ENCODE data around the gene MIX23.

Gene MIX23

DNA sequence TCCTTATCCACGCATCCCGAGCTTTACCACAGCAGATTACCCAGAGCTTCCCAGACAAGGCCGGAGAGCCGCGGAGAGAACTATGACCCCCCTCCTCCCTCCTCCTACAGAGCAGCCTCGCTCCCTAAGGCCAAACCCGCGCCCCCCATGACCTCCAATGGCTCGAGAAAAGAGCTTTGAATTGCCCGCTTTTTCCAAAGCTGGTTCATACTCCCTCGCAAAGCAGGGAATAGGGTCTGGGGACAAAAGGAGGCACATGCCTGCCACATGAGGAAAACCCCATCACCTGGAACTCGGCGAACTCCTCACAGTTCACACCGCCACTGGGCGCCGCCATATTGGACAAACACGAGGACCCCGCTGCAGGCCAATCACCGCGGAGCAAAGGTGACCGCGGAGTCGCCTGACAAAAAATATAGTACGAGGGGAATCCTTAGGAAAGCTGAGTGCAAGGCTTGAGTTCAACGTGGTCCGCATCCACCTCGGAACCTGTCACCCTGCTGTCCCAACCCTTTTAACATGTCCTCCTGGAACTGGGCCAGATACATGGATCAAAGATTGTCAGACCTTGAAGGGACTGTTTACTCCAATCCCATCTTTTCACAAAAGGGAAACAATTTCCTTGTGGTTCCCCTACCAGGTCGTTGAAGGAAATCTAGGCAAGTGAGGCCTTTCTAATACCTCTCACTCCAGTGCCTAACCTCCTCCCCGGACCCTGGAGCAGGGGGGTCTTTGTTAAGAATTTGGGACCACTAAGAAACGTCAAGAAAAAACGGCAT is at the start of gene MIX23:
Gene MIX23 (minus strand): TSS at position 344 of the 779 bp plus-strand sequence. CDS start 7 bp downstream, at position 337.
- peak within 1 kb of the TSS; percentile 91 for H3K27ac ChIP-seq (ENCODE audit: low read depth, low read length)
- H3K9me3 ChIP-seq (ENCODE audit: control insufficient read depth, insufficient read depth, low read length), result no peaks in the 10 kb centered on the region
- peaks cover 10% of the 10 kb centered on the region for H3K4me1 ChIP-seq (ENCODE audit: control insufficient read depth, insufficient read depth, low read length)
- no peaks in the 10 kb centered on the region for H3K27me3 ChIP-seq (ENCODE audit: control insufficient read depth, insufficient read depth, low read length)
- peaks cover 25% of the 10 kb centered on the region for H3K36me3 ChIP-seq (ENCODE audit: control insufficient read depth, insufficient read depth, low read length)
- H3K4me3 ChIP-seq (ENCODE audit: low read depth, low read length), result peak within 1 kb of the TSS; percentile 90
- H3K9ac ChIP-seq (ENCODE audit: low read depth, low read length), result peak within 1 kb of the TSS; percentile 90

DNA sequence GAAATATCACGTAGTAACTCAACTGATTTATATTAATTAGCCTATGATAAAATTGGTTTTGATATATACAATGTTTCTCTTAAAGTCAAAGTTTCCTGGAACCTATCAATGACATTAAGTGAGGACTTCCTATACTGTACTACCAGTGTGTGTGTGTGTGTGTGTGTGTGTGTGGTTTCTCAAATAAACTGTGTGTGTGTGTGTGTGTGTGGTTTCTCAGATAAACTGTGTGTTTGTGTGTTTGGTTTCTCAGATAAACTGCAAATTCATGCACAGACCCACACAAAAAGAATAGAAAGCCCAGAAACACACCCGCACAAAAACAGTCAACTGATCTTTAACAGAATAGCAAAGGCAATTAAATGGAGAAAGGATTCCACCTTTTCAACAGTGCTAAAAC is 47.3 kb upstream of the MIX23 start:
- Histone ChIP-seq H3K9ac (ENCODE audit: low read depth, low read length) (no peak overlapping the region), H3K4me1 (ENCODE audit: control insufficient read depth, insufficient read depth, low read length) (no peaks in the 10 kb centered on the region), H3K4me3 (ENCODE audit: low read depth, low read length) (no peak overlapping the region), H3K36me3 (ENCODE audit: control insufficient read depth, insufficient read depth, low read length) (peaks cover 86% of the 10 kb centered on the region), H3K27ac (ENCODE audit: low read depth, low read length) (no peak overlapping the region), H3K9me3 (ENCODE audit: control insufficient read depth, insufficient read depth, low read length) (no peaks in the 10 kb centered on the region), H3K27me3 (ENCODE audit: control insufficient read depth, insufficient read depth, low read length) (no peaks in the 10 kb centered on the region)

DNA sequence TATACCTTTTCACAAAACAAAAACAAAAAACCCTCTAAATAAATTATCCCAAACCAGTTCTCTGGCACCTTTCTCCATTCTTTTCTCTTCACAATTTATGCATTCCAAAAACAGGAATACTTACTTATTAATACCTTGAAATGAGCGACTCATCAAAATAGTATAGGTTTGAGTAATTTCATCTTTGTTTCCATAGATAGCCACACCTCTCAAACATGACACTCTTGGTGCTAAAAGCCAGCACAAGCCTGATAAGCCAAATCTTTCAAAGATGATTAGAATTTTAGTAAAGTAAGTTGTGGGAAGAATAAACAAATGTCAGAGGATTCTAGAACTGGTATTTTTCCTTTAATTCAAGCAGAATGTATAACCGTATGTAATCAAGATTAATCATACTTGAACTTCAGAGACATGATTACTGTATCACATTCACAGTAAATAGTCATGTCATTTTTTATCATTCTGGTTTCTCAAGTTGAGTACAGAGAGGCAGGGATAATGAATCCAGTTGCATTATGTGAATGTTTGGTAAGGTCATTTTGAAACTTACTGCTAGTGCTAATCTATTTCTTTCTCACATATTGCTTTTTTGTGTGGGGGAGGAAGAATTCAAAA is 44.9 kb upstream of the MIX23 start:
- Histone ChIP-seq H3K4me3 (ENCODE audit: low read depth, low read length) (no peak overlapping the region), H3K9ac (ENCODE audit: low read depth, low read length) (no peak overlapping the region), H3K27ac (ENCODE audit: low read depth, low read length) (no peak overlapping the region), H3K9me3 (ENCODE audit: control insufficient read depth, insufficient read depth, low read length) (no peaks in the 10 kb centered on the region), H3K36me3 (ENCODE audit: control insufficient read depth, insufficient read depth, low read length) (peaks cover 85% of the 10 kb centered on the region), H3K27me3 (ENCODE audit: control insufficient read depth, insufficient read depth, low read length) (no peaks in the 10 kb centered on the region), H3K4me1 (ENCODE audit: control insufficient read depth, insufficient read depth, low read length) (peaks cover 5% of the 10 kb centered on the region; the same call in 1 of the 2 replicates)

DNA sequence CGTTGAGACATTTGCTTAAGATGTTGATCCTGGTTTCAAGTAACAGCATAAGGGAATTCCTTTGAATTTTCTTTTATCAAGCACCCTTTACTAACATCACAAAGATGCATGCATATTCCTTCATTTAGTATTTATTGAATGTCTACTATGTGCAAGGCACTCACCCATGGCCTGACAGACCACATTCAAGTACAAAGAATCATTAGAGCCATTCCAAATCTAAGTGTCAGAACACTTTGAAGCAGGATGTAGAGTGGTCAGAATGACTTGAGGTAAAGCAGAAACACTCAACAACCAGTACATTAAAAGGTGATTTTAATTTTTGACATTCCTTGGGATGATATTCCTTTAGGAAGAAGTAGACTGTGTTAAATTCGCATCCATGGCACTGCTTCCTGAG is 38.8 kb upstream of the MIX23 start:
- H3K4me3 ChIP-seq (ENCODE audit: low read depth, low read length), result no peak overlapping the region
- H3K9me3 ChIP-seq (ENCODE audit: control insufficient read depth, insufficient read depth, low read length), result no peaks in the 10 kb centered on the region
- no peak overlapping the region for H3K27ac ChIP-seq (ENCODE audit: low read depth, low read length)
- H3K36me3 ChIP-seq (ENCODE audit: control insufficient read depth, insufficient read depth, low read length), result peaks cover 42% of the 10 kb centered on the region
- no peak overlapping the region for H3K9ac ChIP-seq (ENCODE audit: low read depth, low read length)
- no peaks in the 10 kb centered on the region for H3K27me3 ChIP-seq (ENCODE audit: control insufficient read depth, insufficient read depth, low read length)
- peaks cover 16% of the 10 kb centered on the region for H3K4me1 ChIP-seq (ENCODE audit: control insufficient read depth, insufficient read depth, low read length)

DNA sequence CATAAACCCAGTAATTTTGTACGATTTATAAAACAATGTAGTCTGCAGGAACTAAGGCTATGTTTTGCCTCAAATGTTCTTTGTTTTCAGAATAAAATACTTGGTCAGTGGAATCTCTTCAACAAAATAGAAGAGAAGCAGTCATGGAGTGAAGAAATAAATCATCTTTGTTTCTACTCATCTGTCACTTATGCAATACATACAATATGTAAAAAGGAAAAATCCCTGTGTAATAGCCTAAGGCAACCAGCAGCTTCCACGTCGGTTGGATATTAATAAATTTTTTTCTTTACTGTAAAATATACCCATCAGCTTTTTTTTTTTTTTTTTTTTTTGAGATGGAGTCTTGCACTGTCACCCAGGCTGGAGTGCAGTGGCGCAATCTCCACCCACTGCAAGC is 38.1 kb upstream of the MIX23 start:
- H3K27ac ChIP-seq (ENCODE audit: low read depth, low read length), result no peak overlapping the region
- peaks cover 18% of the 10 kb centered on the region for H3K4me1 ChIP-seq (ENCODE audit: control insufficient read depth, insufficient read depth, low read length)
- H3K36me3 ChIP-seq (ENCODE audit: control insufficient read depth, insufficient read depth, low read length), result peaks cover 34% of the 10 kb centered on the region
- no peaks in the 10 kb centered on the region for H3K9me3 ChIP-seq (ENCODE audit: control insufficient read depth, insufficient read depth, low read length)
- H3K27me3 ChIP-seq (ENCODE audit: control insufficient read depth, insufficient read depth, low read length), result no peaks in the 10 kb centered on the region
- H3K9ac ChIP-seq (ENCODE audit: low read depth, low read length), result no peak overlapping the region
- H3K4me3 ChIP-seq (ENCODE audit: low read depth, low read length), result no peak overlapping the region

DNA sequence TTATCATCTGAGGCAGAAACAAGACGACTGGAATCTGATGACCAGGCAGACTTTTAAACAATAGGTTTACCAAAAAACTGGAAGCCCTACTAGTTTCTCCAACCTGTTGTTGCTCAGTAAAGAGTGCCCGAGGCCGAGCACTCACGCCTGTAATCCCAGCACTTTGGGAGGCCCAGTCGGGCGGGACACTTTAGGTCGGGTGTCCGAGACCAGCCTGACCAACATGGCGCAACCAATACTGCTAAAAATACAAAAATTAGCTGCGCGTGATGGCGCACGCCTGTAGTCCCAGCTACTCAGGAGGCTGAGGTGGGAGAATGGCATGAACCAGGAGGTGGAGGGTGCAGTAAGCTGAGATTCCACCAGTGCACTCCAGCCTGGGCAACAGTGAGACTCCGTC is 33.9 kb upstream of the MIX23 start:
- Histone ChIP-seq H3K4me3 (ENCODE audit: low read depth, low read length) (peak overlapping the region; percentile 90), H3K4me1 (ENCODE audit: control insufficient read depth, insufficient read depth, low read length) (peaks cover 11% of the 10 kb centered on the region), H3K27ac (ENCODE audit: low read depth, low read length) (no peak overlapping the region), H3K27me3 (ENCODE audit: control insufficient read depth, insufficient read depth, low read length) (no peaks in the 10 kb centered on the region), H3K36me3 (ENCODE audit: control insufficient read depth, insufficient read depth, low read length) (peaks cover 16% of the 10 kb centered on the region; the same call in 1 of the 2 replicates), H3K9ac (ENCODE audit: low read depth, low read length) (peak overlapping the region; percentile 85), H3K9me3 (ENCODE audit: control insufficient read depth, insufficient read depth, low read length) (no peaks in the 10 kb centered on the region)

DNA sequence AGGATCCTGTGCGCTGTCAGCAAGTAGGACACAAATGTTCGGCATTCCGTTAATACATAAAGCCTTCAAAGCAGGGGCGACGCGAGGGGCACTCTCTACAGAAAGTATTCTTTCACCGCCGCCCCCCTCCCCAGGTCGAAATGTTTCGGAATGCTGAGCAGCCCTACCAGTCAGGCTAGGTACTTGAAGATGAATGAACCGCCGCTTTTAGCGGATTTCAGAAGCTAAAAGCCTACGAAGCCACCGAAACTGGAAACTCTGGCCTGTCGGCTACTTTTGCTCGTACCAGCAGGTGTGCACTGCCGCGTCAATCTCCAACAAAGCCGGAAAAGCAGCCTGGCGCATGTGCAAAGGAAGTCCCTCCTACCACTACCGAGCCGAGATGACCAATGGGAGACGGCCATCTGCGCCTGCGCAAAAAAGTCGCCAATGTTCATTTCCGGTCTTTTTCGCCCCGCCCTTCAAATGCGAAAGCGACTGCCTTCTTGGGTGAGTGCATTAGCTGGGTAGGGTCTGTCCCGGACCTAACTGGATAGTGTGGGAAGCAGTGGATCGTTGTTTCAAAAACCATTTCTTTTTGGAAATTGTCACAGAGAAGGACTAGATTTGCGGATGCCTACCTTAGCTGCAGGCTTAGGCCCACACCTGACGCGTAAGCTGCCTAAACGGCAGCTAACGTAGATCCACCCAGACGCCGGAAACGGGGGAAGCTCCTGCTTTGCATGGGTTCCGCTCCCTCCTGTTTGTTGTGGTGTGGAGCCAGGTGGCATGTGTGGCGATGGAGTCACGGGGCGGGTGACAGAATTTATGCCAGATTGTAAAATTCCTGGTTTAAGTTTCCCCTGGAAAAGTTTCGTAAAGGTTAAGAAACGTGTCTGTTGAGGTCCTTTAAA is 33.0 kb upstream of the MIX23 start, which contains the start of gene WDR5B:
Gene WDR5B (minus strand): TSS at position 301 of the 893 bp plus-strand sequence. CDS start 534 bp downstream, outside the sequence.
- H3K27me3 ChIP-seq (ENCODE audit: control insufficient read depth, insufficient read depth, low read length), result no peaks in the 10 kb centered on the region
- peak within 1 kb of the TSS; percentile 95 for H3K27ac ChIP-seq (ENCODE audit: low read depth, low read length)

DNA sequence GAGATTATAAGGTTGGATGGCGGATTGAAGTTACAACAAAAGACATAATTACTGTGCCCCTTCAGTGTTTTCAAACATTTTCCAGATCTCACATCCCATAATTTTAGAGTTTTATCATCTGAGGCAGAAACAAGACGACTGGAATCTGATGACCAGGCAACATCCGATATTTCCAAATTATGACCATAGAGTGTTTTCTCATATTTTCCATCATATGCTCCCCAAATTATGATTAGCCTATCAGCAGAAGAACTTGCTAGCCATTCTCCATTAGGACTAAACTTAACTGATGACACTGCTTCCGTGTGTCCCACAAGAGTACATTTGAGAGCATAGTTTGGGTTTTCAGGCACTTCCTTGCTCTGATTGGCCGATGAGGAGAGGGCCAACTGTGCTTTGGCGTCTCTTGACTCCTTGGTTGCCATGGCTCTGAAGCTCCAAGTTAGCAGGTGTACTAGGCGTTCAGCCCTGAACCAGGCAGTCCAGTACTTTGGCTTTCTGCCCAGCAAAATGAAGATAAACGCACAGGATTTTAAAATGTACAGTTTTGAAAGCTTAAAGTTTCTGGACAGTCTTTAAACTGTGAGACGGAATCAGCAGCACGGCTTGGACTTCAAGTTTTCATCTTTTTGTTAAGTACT is 32.2 kb upstream of the MIX23 start:
- Histone ChIP-seq H3K9ac (ENCODE audit: low read depth, low read length) (peak overlapping the region; percentile 28; the same call in 1 of the 2 replicates), H3K36me3 (ENCODE audit: control insufficient read depth, insufficient read depth, low read length) (peaks cover 25% of the 10 kb centered on the region), H3K27me3 (ENCODE audit: control insufficient read depth, insufficient read depth, low read length) (no peaks in the 10 kb centered on the region), H3K27ac (ENCODE audit: low read depth, low read length) (peak overlapping the region; percentile 95), H3K4me3 (ENCODE audit: low read depth, low read length) (peak overlapping the region; percentile 90), H3K9me3 (ENCODE audit: control insufficient read depth, insufficient read depth, low read length) (no peaks in the 10 kb centered on the region), H3K4me1 (ENCODE audit: control insufficient read depth, insufficient read depth, low read length) (peaks cover 9% of the 10 kb centered on the region)

More for the DNA sequence above, 33.0 kb upstream of the MIX23 start, which contains the start of gene WDR5B:
- Histone ChIP-seq H3K9me3 (ENCODE audit: control insufficient read depth, insufficient read depth, low read length) (no peaks in the 10 kb centered on the region), H3K9ac (ENCODE audit: low read depth, low read length) (peak within 1 kb of the TSS; percentile 85), H3K4me1 (ENCODE audit: control insufficient read depth, insufficient read depth, low read length) (peaks cover 9% of the 10 kb centered on the region), H3K4me3 (ENCODE audit: low read depth, low read length) (peak within 1 kb of the TSS; percentile 90), H3K36me3 (ENCODE audit: control insufficient read depth, insufficient read depth, low read length) (peaks cover 17% of the 10 kb centered on the region)

DNA sequence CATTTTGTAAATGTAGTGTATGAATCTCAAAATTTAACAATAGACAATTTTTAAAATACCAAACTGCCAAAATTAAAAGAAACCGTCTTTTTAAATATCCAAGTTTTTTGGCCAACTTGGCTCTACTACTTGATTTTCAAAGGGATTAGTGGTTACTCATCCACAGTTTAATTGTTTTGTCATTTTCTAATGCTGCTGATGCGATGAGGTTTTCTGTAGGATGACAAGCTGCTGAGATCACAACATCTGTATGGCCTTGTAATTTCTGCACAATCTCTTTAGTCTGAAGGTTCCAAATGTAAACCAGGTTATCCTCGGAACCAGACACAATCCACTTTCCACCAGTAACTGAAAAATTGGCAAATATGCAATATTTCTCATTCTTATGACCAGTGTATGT is 31.4 kb upstream of the MIX23 start:
- H3K9ac ChIP-seq (ENCODE audit: low read depth, low read length), result no peak overlapping the region
- no peaks in the 10 kb centered on the region for H3K27me3 ChIP-seq (ENCODE audit: control insufficient read depth, insufficient read depth, low read length)
- H3K9me3 ChIP-seq (ENCODE audit: control insufficient read depth, insufficient read depth, low read length), result no peaks in the 10 kb centered on the region
- H3K4me3 ChIP-seq (ENCODE audit: low read depth, low read length), result no peak overlapping the region
- H3K27ac ChIP-seq (ENCODE audit: low read depth, low read length), result no peak overlapping the region
- peaks cover 9% of the 10 kb centered on the region for H3K4me1 ChIP-seq (ENCODE audit: control insufficient read depth, insufficient read depth, low read length)
- peaks cover 33% of the 10 kb centered on the region for H3K36me3 ChIP-seq (ENCODE audit: control insufficient read depth, insufficient read depth, low read length)

DNA sequence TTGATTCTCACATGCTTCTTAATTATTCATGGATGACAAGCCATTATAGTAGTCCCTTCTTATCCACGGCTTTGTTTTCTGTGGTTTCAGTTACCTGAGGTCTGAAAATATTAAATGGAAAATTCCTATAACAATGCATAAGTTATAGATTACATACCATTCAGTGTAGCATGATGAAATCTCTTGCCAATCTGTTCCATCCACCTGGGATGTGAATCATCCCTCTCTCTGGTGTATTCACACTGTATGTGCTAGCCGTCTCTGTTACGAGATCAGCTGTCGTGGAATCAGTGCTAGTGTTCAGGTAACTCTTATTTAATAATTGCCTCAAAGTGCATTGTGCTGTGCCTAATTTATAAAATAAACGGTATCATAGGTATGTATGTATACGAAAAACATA is 27.6 kb upstream of the MIX23 start:
- Histone ChIP-seq H3K9me3 (ENCODE audit: control insufficient read depth, insufficient read depth, low read length) (no peaks in the 10 kb centered on the region), H3K36me3 (ENCODE audit: control insufficient read depth, insufficient read depth, low read length) (peaks cover 62% of the 10 kb centered on the region), H3K9ac (ENCODE audit: low read depth, low read length) (no peak overlapping the region), H3K27me3 (ENCODE audit: control insufficient read depth, insufficient read depth, low read length) (no peaks in the 10 kb centered on the region), H3K4me1 (ENCODE audit: control insufficient read depth, insufficient read depth, low read length) (peaks cover 4% of the 10 kb centered on the region), H3K4me3 (ENCODE audit: low read depth, low read length) (no peak overlapping the region), H3K27ac (ENCODE audit: low read depth, low read length) (no peak overlapping the region)
